Measurements from ENCODE around the gene ITGB1. TPM values are rescaled to one million over a fixed set of nuclear protein-coding genes. Genes with fewer than 3 reads are reported as not detected.

The ITGB1 gene
- total RNA-seq, 2 donors from 2014 or later: 164 to 259 TPM

GRCh38 chr10:32930036-32930435, 28.0 kb downstream of the ITGB1 start:
- H3K9me3 ChIP-seq: no peaks in the 10 kb centered on the region
- H3K4me3 ChIP-seq: no peak overlapping the region
- no peak for TF ChIP-seq POLR2A (IDR thresholded peaks at IDR 0.05)
- no peak for TF ChIP-seq CTCF (IDR thresholded peaks at IDR 0.05)
- H3K27me3 ChIP-seq: no peaks in the 10 kb centered on the region
- ATAC-seq (no peak), DNase-seq (no peak)
- H3K36me3 ChIP-seq (replicated peaks in 1 of 2; ENCODE audit: insufficient read depth in 1 of 2, low read depth in 2 of 2): peaks cover 7 to 24% of the 10 kb centered on the region in 2 donors
- no peak overlapping the region for H3K27ac ChIP-seq
- intact Hi-C loops (cut with DNase I): no loop called here
- no peaks in the 10 kb centered on the region for H3K4me1 ChIP-seq

- Histone ChIP-seq H3K4me3 (no peak overlapping the region), H3K36me3 (replicated peaks in 1 of 2; ENCODE audit: insufficient read depth in 1 of 2, low read depth in 2 of 2) (peaks cover 7 to 23% of the 10 kb centered on the region in 2 donors), H3K9me3 (no peaks in the 10 kb centered on the region), H3K27me3 (no peaks in the 10 kb centered on the region), H3K4me1 (no peaks in the 10 kb centered on the region), H3K27ac (no peak overlapping the region)
- intact Hi-C loops (cut with DNase I): no loop called here
- TF ChIP-seq POLR2A (IDR thresholded peaks at IDR 0.05) (no peak), CTCF (IDR thresholded peaks at IDR 0.05) (no peak)
- ATAC-seq (no peak), DNase-seq (no peak)
- 49 to 68% methylated on average over 6 of the region's 6 CpGs for whole genome bisulfite sequencing, 2 donors
Observed at GRCh38 chr10:32929634-32930033, 28.4 kb downstream of the ITGB1 start.

GRCh38 chr10:32927750-32928149, 30.3 kb downstream of the ITGB1 start:
- no peaks in the 10 kb centered on the region for H3K27me3 ChIP-seq
- 91 to 95% methylated on average over 3 of the region's 3 CpGs for WGBS, 2 donors
- H3K36me3 ChIP-seq (replicated peaks in 1 of 2; ENCODE audit: insufficient read depth in 1 of 2, low read depth in 2 of 2): peaks cover 7 to 30% of the 10 kb centered on the region in 2 donors
- H3K4me1 ChIP-seq: no peaks in the 10 kb centered on the region
- H3K4me3 ChIP-seq: no peak overlapping the region
- TF ChIP-seq CTCF (IDR thresholded peaks at IDR 0.05) (no peak), POLR2A (IDR thresholded peaks at IDR 0.05) (no peak)
- DNase-seq (no peak), ATAC-seq (no peak)
- H3K9me3 ChIP-seq: no peaks in the 10 kb centered on the region
- intact Hi-C loops (cut with DNase I): no loop called here
- H3K27ac ChIP-seq: no peak overlapping the region

GRCh38 chr10:32923849-32924248, 34.2 kb downstream of the ITGB1 start:
- Histone ChIP-seq H3K4me3 (no peak overlapping the region), H3K9me3 (no peaks in the 10 kb centered on the region), H3K4me1 (no peaks in the 10 kb centered on the region), H3K36me3 (replicated peaks in 1 of 2; ENCODE audit: insufficient read depth in 1 of 2, low read depth in 2 of 2) (peaks cover 7 to 47% of the 10 kb centered on the region in 2 donors), H3K27me3 (no peaks in the 10 kb centered on the region), H3K27ac (no peak overlapping the region)
- DNase-seq (no peak), ATAC-seq (no peak)
- intact Hi-C loops (cut with DNase I): no loop called here
- 75 to 88% methylated on average over 2 of the region's 2 CpGs for WGBS, 2 donors
- no peak for TF ChIP-seq CTCF (IDR thresholded peaks at IDR 0.05)
- TF ChIP-seq POLR2A (IDR thresholded peaks at IDR 0.05): no peak

- intact Hi-C loops (cut with DNase I): no loop called here
- no peak overlapping the region for H3K4me3 ChIP-seq
- no peaks in the 10 kb centered on the region for H3K4me1 ChIP-seq
- DNase-seq (no peak), ATAC-seq (no peak)
- no peaks in the 10 kb centered on the region for H3K9me3 ChIP-seq
- 74 to 75% methylated on average over 2 of the region's 2 CpGs for whole genome bisulfite sequencing, 2 donors
- H3K27ac ChIP-seq: no peak overlapping the region
- no peak for TF ChIP-seq CTCF (IDR thresholded peaks at IDR 0.05)
- TF ChIP-seq POLR2A (IDR thresholded peaks at IDR 0.05): no peak
- H3K27me3 ChIP-seq: no peaks in the 10 kb centered on the region
- peaks cover 7 to 47% of the 10 kb centered on the region in 2 donors for H3K36me3 ChIP-seq (replicated peaks in 1 of 2; ENCODE audit: insufficient read depth in 1 of 2, low read depth in 2 of 2)
Observed at GRCh38 chr10:32923134-32923533, 34.9 kb downstream of the ITGB1 start.

All from body of pancreas (tissue), 4 donors.